ENCODE results near the gene SCTR.

SCTR gene

DNA sequence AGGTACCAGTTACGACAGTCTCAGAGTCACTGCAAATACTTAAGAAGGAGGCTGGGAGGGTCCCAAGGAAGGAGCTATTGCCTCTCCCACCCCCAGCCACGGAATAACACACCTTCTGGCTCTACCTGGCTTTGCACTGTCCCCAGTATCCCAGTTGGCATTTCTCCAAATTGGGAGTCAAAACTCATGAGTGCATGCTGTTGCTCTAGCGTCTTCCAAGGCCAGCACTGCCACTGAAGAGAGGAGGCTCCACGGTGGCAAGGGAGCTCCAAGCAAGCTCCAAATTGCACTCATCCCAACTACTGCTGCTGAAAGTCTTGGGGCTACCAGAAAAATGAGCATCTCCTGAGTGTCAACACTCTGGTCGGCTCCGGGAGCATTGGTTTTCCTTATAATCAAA, 1.6 kb downstream of the SCTR start:
- no peak for DNase-seq

DNA sequence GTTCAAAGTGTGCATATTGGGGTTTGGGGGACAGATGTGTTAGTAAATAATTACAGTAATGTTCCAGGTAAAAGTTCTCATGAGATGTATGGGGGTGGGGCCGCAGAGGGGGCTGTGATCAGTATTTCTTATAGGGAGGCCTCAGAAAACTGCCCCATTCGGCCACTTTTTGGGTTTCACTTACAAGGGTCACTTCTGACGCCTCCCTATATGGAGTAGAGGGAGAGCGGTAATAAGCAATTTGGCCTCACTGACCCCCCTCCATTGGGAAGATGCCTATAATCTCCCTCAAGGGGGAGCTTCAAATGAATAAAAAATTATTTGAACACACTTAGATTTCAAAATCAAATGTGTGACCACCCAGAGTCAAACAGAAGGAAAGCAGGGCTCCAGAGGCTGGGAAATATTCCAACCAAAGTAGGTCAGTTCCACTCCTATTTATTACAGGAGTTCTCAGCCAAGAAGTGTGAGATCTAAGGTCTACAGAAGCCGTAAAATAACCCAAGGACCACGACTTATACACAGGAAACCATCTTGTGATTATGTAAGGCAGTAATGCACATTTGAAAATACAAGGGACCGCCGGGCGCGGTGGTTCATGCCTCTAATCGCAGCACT, 2.7 kb downstream of the SCTR start:
- no peak for DNase-seq

GRCh38 chr2:119520696-119521432, 3.4 kb downstream of the SCTR start:
- DNase-seq = no peak

DNA sequence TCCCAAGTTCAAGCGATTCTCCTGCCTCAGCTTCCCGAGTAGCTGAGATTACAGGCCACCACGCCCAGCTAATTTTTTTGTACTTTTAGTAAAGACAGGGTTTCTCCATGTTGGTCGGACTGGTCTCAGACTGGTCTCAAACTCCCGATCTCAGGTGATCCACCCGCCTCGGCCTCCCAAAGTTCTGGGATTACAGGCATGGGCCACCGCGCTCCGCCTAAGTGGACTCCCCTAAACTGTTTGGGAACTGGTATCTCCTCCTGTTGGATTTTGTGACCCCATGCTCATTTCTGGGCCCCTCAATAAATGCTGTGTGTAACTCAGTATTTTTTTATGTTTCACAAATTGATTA, 5.2 kb downstream of the SCTR start:
- DNase-seq = no peak

GRCh38 chr2:119518401-119519056, 5.8 kb downstream of the SCTR start:
- no peak for DNase-seq

- peak; percentile 6 to 23 for DNase-seq
Observed at GRCh38 chr2:119517433-119517832, 6.8 kb downstream of the SCTR start.

- no peak for DNase-seq
Observed at GRCh38 chr2:119516121-119516520, 8.2 kb downstream of the SCTR start.

DNA sequence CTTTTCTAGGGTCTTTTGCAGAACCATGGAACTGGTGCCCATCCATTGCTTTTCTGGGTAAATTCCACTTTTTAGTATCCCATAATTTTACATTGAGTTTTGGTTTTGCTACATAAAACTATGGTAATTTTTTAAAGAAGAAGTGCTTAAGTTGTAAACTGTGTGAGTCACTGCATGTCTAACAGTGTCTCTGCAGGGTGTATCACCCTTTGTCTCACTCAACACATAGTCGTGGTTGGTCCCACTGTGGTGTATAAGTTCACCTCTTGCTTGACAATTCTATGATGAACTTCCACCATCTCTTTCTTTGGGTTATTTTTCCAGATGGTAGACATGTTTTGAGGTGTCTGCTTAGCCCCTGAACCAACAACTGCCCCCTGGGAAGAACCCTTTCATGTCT, 10.5 kb downstream of the SCTR start:
- DNase-seq = no peak

GRCh38 chr2:119512946-119513345, 11.3 kb downstream of the SCTR start:
- DNase-seq = no peak

GRCh38 chr2:119511989-119512388, 12.3 kb downstream of the SCTR start:
- no peak for DNase-seq

DNA sequence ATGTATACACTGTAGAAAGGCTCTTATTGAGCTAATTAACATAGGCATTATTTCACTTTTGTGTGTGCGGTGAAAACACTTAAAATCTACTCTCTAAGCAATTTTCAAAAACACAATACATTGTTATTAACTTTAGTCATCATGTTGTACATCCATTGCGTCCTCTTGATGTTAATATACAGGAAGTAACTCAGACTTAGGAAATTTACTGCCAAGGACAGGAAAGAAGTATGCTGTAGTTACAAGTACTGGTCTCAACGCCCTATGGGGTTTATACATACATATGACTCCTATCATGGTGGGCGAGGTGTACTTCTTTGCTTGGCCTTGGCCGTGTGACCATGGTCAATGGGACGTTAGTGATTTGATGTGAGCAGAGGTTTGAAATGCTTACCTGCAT, 15.5 kb downstream of the SCTR start:
- no peak for DNase-seq

DNA sequence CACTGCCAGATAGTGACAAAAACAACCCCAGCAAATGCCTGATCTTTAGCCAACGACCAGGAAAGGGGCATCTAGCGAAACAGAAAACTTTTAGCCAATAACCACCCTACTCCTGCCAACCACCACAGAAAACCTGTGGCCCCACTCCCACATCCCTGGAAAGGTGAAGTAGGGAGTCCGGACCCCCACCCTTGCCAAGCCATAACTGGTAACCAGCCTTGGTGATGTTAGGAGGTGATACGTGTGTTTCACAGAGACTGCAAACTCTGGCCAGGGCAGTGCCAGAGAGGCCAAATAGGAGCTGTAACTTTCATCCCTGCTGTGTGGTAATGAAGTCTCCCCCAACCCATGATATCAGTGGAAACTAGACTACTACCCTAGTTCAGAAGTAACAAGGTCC, 27.6 kb downstream of the SCTR start:
- DNase-seq = no peak

- DNase-seq = no peak
Observed at GRCh38 chr2:119495948-119496347, 28.3 kb downstream of the SCTR start.

GRCh38 chr2:119494163-119494790, 30.0 kb downstream of the SCTR start:
- no peak for DNase-seq

- no peak for DNase-seq
Observed at GRCh38 chr2:119491776-119492525, 32.3 kb downstream of the SCTR start.

DNA sequence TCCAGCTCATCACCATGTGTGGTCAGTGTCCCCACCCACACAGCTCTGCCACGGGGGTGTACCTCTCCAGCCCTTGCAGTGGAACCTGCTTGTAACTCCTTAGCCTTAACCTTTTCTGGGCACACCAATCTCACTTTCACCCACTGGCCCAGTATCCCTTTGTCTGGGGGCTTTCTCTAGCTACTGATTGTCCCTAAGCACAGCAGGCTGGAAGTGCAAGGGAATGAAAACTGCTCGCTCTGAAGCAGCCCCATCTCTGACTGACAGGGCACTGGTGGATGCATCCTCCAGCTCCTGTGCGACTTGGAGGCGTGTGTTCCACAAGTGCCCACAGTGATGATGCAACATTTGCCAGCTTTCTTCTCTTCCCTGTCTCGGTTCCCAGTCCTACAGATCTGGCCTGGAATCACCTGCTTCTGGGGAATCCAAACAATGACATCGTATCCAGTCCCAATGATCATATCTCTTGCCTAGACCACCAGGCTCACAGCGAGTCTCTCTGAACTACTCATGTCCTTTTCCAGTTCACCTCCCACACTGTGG, 33.6 kb downstream of the SCTR start:
- DNase-seq = no peak

GRCh38 chr2:119490106-119490505, 34.2 kb downstream of the SCTR start:
- DNase-seq = no peak

DNA sequence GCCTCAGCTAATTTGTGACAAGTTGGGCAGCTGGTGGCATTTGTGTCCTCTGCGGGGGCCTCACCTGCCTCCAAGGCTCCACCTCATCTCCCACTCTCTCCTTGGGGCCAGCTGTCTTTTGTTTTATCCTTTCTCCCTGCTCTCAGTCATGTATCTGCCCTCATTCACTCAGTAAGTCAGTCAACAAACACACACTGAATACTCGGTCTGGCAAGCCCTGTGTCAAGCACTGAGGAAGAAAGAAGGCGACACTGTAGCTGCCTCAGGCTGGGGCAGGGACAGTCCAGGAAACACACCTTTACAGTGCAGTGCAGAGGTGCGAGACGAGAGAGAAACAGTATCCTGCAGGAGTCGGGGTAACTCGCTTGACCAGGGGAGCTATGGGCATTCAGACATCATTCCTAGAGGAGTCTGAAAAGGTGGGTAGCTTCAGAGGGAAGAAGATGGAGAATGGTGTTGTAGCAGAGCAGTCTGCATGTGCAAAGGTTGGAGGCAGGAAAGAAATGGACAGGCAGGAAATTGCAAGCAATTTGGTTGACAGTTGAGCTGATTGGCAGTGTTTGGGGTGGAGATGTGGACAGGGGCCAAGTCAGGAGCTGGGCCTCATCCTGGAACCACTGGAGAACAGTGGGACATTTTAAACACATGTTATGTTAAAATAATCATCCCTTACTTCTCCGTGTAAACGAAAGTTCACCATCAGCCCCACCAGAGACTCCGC, 34.9 kb downstream of the SCTR start:
- no peak for DNase-seq

GRCh38 chr2:119488245-119489214, 35.8 kb downstream of the SCTR start:
- no peak for DNase-seq

DNA sequence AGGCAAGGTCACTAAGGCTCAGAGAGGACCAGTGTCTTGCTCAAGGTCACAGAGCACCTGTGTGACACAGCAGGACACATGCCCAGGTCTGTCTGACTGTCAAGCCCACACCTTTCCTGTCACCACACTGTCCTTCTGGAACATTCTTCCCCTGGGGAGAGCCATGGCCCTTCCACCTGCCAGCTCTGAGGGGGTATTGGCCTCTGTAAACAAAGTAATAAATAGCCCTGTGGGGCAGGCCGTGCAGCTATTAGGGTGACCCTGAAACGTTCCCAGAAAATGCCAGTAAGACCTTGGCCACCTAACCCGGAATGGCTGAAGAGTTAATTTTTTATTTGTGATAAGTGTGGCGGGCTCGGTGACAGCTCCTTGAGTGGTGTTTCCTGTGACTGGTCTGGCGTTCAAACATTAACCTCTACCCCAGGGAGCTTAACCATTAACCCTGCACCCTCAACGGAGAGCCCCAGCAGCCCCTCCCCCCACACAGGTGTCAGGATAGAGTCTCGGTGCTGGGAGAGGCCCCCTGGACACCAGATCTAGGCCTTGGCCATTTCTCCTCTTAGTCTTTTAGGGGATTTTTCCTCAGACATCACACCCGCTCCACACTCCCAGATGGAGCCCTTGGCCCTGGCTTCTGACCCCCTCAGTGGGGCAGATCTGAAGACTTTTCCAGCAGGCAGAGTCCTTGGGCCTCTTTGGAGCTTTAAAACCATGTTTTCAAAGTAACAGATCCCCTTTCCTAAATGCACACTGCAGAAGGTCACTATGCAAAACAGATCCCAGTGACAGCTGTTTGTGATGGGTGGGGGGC, 36.6 kb downstream of the SCTR start:
- DNase-seq = no peak

Measured in CD4-positive, alpha-beta T cell treated with Interleukin-4 for 1 hour (primary cell).